Measurements from ENCODE around the gene KLHL11.

The KLHL11 gene

DNA sequence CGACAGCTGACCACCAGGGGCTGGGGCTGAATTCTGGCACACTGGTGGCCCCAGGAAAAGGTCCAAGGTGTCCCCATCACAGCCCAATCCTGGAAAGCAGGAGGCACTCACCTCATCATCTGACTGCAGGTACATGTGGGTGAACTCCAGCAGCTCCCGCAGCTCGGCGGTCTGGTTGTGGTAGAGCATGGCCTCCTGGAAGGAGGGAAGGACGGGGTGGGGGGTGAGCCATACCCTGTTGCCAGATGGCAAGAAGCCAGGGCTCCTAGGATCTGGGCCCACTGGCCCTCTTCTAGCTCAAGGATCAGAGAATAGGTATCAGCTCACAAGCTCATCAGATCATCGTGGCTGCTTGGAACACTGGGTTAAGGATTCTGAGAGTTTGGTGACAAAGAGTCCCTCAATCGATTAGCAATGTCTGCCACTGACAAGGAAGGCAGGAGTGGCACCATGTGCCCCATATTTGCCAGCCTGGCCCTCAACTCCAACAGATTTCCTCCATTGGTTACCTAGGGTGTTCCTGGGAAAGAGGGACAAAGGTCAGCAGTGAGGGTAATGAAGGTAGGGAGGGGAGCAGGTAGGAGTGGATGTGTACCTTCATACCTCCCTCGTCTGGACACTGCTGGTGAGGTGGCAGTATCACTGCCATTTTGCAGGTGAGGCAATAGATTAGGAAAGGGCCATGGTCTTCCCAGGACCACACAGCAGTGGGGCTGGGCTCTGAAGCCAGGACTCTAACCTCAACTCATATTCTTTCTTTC is 58.4 kb downstream of the KLHL11 start:
- DNase-seq: no peak

All from activated effector memory CD4-positive, alpha-beta T cell treated with anti-CD3 and anti-CD28 coated beads, Interleukin-2, amount 50 U/mL, for 16 hours (primary cell).